Activated CD8-positive, alpha-beta T cell treated with anti-CD3 and anti-CD28 coated beads, Interleukin-2, amount 10 ng/mL, durations not matched to agents 7 days and 5 days (primary cell): ENCODE data around the gene STK10. TPM values are rescaled to one million over a fixed set of nuclear protein-coding genes. Genes with fewer than 3 reads are reported as not detected.
"Not testable (repeated sequence)": the region's sequence is repeated elsewhere in the genome, so short reads cannot be mapped to it uniquely, and the experiment has no call there.

Experiments used
- ATAC-seq: fragments of 150-1000 bp; cut with Tn5 transposase; one replicate; pipeline ENCODE4 v1.10.0; 2021; ENCODE audit warnings: moderate library complexity
- CTCF ChIA-PET: fragments of 350-600 bp; sonication (Branson Sonifier 250); formaldehyde crosslinking; loops from one replicate; lab custom pipeline; 2021; ENCODE audit warnings: antibody characterized with exemption; lab: Charles Lee
- POLR2A ChIA-PET: fragments of 350-600 bp; sonication (Branson Sonifier 250); formaldehyde crosslinking; loops from one replicate; lab custom pipeline; 2021; ENCODE audit warnings: antibody characterized with exemption; lab: Charles Lee
- DNase-seq: peaks from one replicate; pipeline ENCODE4 v3.0.0-alpha.2; 2020
- H3K27ac Mint-ChIP-seq: one replicate; pipeline ENCODE4 v1.8.0; 2021; ENCODE audit warnings: mild to moderate bottlenecking, mixed read lengths
- H3K27me3 Mint-ChIP-seq: one replicate; pipeline ENCODE4 v1.8.0; 2021; ENCODE audit warnings: low read depth, mixed read lengths
- H3K36me3 Mint-ChIP-seq: one replicate; pipeline ENCODE4 v1.8.0; 2021; ENCODE audit warnings: low read depth, mixed read lengths
- H3K4me1 Mint-ChIP-seq: one replicate; pipeline ENCODE4 v1.8.0; 2021; ENCODE audit warnings: low read depth, mixed read lengths
- H3K4me3 Mint-ChIP-seq: one replicate; pipeline ENCODE4 v1.8.0; 2021; ENCODE audit warnings: mild to moderate bottlenecking, mixed read lengths
- H3K9me3 Mint-ChIP-seq: one replicate; pipeline ENCODE4 v1.8.0; 2022; ENCODE audit warnings: mixed read lengths; ENCODE audit not compliant: insufficient read depth
- total RNA-seq, 2 experiments: library from RNA; stranded (reverse); gene quantifications; one replicate each; pipeline ENCODE4 v1.2.3, GENCODE V29; 2021

The STK10 gene
- total RNA-seq, 2 experiments from 2014 or later: 294 to 299 TPM

DNA sequence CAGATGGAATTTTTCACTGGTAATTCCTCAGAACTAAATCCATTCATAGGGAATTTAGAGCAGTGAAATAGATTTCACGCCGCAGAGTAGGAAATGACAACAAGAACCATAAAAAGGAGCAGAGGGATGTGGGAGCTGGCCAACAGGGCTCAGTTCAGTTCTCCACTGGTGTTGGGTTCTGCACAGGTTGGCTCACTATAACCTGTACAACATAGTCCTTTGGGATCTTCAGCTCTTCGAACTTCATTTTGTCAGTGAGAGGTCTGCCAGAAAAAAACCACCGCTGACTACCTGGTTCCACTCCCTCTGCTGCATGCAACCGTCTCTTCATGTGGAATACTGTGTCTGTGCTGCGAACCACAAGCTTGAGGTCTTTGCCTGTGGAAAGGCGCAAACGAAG, 23.7 kb upstream of the STK10 start:
- Mint-ChIP-seq H3K27me3 (no peaks in the 10 kb centered on the region), H3K36me3 (peaks cover 25% of the 10 kb centered on the region), H3K4me3 (no peak overlapping the region), H3K4me1 (peaks cover 14% of the 10 kb centered on the region), H3K9me3 (no peaks in the 10 kb centered on the region), H3K27ac (no peak overlapping the region)
- ATAC-seq: no peak
- no peak for DNase-seq
- CTCF ChIA-PET: interaction anchor here (1.1 to 1.4 kb wide), 2 partner anchors 23 kb away, joined by 3 read pairs; partner anchors contain the start of gene STK10
- POLR2A ChIA-PET: no interaction called here

DNA sequence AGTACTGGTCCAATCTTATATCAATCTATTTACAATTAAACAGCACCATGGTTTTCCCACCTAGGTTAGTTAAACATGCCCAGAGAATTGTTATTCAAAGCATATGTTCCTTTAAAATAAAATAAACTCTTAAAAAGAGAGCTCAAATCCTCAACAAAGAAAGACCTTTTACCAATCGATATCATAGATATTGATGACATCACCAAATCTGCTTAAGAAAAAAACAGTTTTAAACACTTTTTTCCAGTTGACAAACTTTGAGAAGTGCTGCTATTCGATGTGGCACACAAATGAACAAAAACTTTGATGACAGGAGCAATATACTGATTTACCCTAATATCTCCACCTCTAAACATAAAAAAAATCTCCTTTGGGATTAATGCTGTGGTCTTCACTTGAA, 21.7 kb upstream of the STK10 start:
- Mint-ChIP-seq H3K36me3 (peaks cover 20% of the 10 kb centered on the region), H3K9me3 (no peaks in the 10 kb centered on the region), H3K27me3 (no peaks in the 10 kb centered on the region), H3K4me3 (no peak overlapping the region), H3K4me1 (peaks cover 10% of the 10 kb centered on the region), H3K27ac (no peak overlapping the region)
- ChIA-PET CTCF (interaction anchor here (1.0 kb wide), 1 partner anchor 22 kb away, joined by 5 read pairs; the partner anchor contains the start of gene STK10), POLR2A (interaction anchor here (0.6 kb wide), 1 partner anchor 1829 kb away, joined by 3 read pairs; no protein-coding TSS in a partner anchor)
- ATAC-seq: no peak
- no peak for DNase-seq

DNA sequence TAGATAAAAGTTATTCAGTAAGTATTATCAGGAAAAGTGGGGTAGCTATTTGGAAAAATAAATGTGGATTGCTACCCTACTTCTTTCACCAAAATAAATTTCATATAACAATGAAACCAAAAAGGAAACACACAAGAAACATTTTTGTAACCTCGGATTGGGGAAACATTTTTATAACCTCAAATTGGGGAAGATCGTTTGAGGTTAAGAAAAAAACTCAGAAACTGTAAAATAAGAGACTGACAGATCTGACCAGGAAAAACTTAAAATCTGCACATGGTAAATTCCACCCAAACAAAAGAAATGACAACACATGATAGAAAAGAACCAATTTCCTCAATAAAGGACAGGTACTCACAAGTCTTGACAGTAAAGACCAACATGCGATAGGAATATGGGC, 19.5 kb upstream of the STK10 start:
- Mint-ChIP-seq H3K4me3 (no peak overlapping the region), H3K9me3 (no peaks in the 10 kb centered on the region), H3K4me1 (peaks cover 10% of the 10 kb centered on the region), H3K27me3 (no peaks in the 10 kb centered on the region), H3K36me3 (peaks cover 17% of the 10 kb centered on the region), H3K27ac (no peak overlapping the region)
- POLR2A ChIA-PET: no interaction called here
- DNase-seq (no peak), ATAC-seq (no peak)
- CTCF ChIA-PET: no interaction called here

DNA sequence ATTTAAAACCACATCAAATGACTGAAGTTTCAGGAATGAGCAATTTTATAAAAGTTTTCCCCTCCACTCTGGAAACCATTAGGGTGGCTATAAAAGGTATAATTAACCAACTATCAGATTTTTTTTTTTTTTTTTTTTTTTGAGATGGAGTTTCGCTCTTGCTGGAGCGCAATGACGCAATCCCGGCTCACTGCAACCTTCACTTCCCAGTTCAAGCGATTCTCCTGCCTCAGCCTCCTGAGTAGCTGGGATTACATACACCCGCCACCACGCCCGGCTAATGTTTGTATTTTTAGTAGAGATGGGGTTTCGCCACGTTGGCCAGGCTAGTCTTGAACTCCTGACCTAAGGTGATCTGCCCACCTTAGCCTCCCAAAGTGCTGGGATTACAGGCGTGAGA, 18.0 kb upstream of the STK10 start:
- ATAC-seq, DNase-seq, H3K27ac Mint-ChIP-seq, H3K27me3 Mint-ChIP-seq, H3K36me3 Mint-ChIP-seq, CTCF ChIA-PET, H3K9me3 Mint-ChIP-seq, H3K4me3 Mint-ChIP-seq, POLR2A ChIA-PET: not testable (repeated sequence)
- peaks cover 10% of the 10 kb centered on the region for H3K4me1 Mint-ChIP-seq

DNA sequence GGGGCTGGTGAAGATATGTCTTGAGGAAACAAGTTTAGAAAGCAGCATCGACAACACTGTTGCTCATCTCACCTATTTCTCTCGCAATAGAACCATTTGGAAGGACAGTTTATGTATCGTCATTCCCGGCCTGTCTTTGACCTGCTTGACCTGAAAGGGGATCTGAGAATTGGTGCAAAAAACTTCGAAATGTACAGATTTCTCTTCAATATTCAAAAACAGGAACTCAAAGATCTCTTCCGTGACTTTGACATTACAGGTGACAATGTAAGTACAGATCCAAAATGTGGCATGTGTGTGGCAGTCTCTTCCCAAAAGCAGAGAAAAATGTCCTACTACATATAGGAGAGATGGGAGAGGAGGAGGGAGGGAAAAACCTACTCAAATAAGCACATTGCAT, 12.5 kb upstream of the STK10 start:
- Mint-ChIP-seq H3K27me3 (peaks cover 12% of the 10 kb centered on the region), H3K9me3 (no peaks in the 10 kb centered on the region), H3K4me3 (no peak overlapping the region), H3K36me3 (no peaks in the 10 kb centered on the region), H3K27ac (no peak overlapping the region), H3K4me1 (peaks cover 5% of the 10 kb centered on the region)
- POLR2A ChIA-PET: no interaction called here
- ATAC-seq (no peak), DNase-seq (no peak)
- CTCF ChIA-PET: interaction anchor here (1.5 kb wide), 1 partner anchor 11 kb away, joined by 3 read pairs; no protein-coding TSS in a partner anchor

DNA sequence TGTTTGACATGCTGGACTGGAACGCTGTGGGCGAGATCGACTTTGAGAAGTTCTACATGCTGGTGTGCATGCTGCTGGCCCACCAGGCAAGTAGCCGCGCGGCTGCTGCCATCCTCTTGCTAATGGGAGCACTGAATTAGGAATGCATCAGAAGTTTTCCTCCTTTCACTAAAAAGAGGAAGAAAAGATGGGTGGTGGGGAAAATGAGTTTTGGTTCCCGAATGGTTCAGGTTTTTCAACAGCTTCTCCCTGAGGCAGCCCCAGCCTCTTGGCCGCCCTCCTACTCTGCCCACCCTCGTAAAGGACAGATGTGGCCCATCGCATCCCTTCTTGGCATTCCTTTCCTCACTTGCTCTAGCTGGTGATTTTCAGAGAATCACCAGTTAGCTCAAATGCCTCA, 11.4 kb upstream of the STK10 start:
- Mint-ChIP-seq H3K27ac (no peak overlapping the region), H3K36me3 (no peaks in the 10 kb centered on the region), H3K4me1 (peaks cover 5% of the 10 kb centered on the region), H3K4me3 (no peak overlapping the region), H3K9me3 (no peaks in the 10 kb centered on the region), H3K27me3 (peaks cover 13% of the 10 kb centered on the region)
- DNase-seq (no peak), ATAC-seq (no peak)
- ChIA-PET CTCF (interaction anchor here (1.4 kb wide), 1 partner anchor 25 kb away, joined by 4 read pairs; no protein-coding TSS in a partner anchor), POLR2A (no interaction called here)

DNA sequence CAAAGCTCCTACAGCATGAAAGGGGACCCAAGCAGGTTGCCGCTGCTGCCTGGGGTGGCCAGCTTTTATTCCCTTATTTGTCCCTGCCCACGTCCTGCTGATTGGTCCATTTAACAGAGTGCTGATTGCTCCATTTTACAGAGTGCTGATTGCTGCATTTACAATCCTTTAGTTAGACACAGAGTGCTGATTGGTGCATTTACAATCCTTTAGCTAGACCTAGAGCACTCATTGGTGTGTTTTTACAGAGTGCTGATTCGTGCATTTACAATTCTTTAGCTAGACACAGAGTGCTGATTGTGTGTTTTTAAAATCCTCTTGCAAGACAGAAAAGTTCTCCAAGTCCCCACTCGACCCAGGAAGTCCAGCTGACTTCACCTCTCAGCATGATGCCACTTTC, 9.8 kb upstream of the STK10 start:
- H3K9me3 Mint-ChIP-seq, H3K27ac Mint-ChIP-seq, ATAC-seq, H3K4me1 Mint-ChIP-seq, H3K36me3 Mint-ChIP-seq, POLR2A ChIA-PET, DNase-seq, H3K4me3 Mint-ChIP-seq: not testable (repeated sequence)
- peaks cover 13% of the 10 kb centered on the region for H3K27me3 Mint-ChIP-seq
- CTCF ChIA-PET: interaction anchor here (1.0 to 1.2 kb wide), 3 partner anchors 85 to 286 kb away, joined by 3 to 5 read pairs (median 3); partner anchors contain the start of gene UBTD2

DNA sequence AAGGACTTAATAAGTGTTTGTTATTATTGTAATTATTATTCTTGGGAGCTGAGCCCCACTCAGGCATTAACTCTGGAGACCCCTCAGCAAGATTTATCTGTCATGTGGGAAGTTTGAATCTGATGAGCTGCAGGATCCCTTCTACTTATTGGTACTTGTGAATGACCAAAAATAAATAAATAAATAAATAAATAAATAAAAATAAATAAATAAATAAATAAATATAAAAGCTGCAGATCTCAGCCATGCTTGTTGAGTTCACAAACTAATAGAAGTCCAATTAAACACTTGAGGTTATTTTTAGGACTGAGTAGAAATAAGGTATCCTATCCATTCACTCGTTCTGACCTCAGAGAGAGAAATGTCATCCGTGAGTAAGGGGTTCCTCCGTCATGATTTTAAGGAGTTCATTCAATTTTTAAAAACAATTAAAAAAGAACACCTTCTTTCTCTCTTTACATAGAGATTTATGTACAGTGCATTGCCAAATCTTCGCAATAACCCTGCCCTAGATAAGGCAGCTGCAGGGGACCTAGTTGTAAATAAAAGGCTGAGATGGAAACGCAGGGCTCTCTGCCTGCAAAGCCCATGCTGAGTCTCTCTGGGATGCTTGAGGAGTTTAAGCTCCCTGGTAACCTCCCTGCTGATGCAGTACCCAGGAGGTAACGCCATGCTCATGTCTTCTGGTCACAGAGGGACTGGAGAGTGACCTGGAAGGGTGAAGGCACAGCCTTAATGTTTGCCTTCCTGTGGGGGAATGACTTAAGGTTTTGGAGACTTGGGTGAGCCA, 7.2 kb upstream of the STK10 start:
- ChIA-PET CTCF (interaction anchor here (0.7 kb wide), 1 partner anchor 246 kb away, joined by 3 read pairs; no protein-coding TSS in a partner anchor), POLR2A (no interaction called here)
- H3K27ac Mint-ChIP-seq: no peak overlapping the region
- H3K27me3 Mint-ChIP-seq: peaks cover 11% of the 10 kb centered on the region
- H3K4me1 Mint-ChIP-seq: peaks cover 5% of the 10 kb centered on the region
- H3K9me3 Mint-ChIP-seq: no peaks in the 10 kb centered on the region
- no peak overlapping the region for H3K4me3 Mint-ChIP-seq
- no peak for DNase-seq
- H3K36me3 Mint-ChIP-seq: no peaks in the 10 kb centered on the region
- no peak for ATAC-seq

DNA sequence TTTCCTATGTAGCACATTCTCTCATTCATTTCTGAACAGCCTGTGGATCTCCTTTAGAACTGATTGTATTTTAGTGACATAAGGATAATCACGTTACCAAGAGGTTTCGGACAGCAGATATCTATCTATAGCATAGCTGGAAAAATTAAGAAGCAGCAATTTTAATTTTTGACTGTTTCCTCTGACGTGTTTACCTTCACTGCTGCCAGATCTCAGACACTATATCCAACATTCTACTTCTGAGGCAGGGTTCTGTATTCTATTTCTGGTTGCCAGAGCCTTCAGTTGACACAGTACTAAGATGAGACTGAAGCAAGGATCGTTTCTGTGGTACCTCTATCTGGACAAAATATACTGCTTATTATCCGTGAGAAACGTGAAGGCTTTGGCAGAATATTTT, 5.8 kb upstream of the STK10 start, which contains the start of gene EFCAB9:
Gene EFCAB9 (plus strand): TSS at position 301 of the 400 bp plus-strand sequence. CDS start 1 bp downstream, at position 302.
- H3K9me3 Mint-ChIP-seq: no peaks in the 10 kb centered on the region
- no peaks in the 10 kb centered on the region for H3K36me3 Mint-ChIP-seq
- ChIA-PET CTCF (no interaction called here), POLR2A (no interaction called here)
- peaks cover 12% of the 10 kb centered on the region for H3K4me1 Mint-ChIP-seq
- H3K27ac Mint-ChIP-seq: no peak within 1 kb of the TSS
- no peak for DNase-seq
- peaks cover 8% of the 10 kb centered on the region for H3K27me3 Mint-ChIP-seq
- ATAC-seq: no peak
- no peak within 1 kb of the TSS for H3K4me3 Mint-ChIP-seq

DNA sequence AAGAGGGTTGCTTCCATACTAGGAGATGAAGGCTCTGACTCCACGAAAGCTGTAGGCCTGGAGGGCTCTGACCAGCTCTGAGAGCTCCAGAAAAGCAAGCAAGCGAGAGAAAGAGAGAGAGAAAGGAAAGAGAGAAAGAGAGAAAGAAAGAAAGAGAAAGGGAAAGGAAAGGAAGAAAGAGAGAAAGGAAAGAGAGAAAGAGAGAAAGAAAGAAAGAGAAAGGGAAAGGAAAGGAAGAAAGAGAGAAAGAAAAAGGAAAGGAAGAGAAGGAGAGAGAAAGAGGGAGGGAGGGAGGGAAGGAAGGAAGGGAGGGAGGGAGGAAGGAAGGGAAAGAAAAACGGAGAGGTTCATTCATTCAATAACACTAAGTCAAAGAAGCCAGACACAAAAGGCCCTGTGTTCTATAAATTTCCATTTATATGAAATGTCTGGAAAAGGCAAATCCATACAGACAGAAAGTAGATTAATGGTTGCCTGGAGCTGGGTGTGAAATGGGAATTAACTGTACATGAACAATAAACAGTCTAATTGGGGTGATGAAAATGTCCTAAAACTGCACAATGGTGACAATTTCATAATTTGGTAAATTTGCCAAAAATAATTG, 1.8 kb upstream of the STK10 start:
- Mint-ChIP-seq H3K36me3 (peaks cover 27% of the 10 kb centered on the region), H3K27me3 (no peaks in the 10 kb centered on the region), H3K27ac (no peak overlapping the region), H3K4me1 (peaks cover 16% of the 10 kb centered on the region), H3K9me3 (no peaks in the 10 kb centered on the region), H3K4me3 (no peak overlapping the region)
- no peak for ATAC-seq
- DNase-seq: no peak
- ChIA-PET CTCF (interaction anchor here (1.0 to 7.6 kb wide), 20 partner anchors 11 to 278 kb away, joined by 3 to 182 read pairs (median 10); partner anchors contain the start of gene FBXW11), POLR2A (interaction anchor here (1.2 to 7.8 kb wide), 4 partner anchors 11 to 76 kb away, joined by 5 to 307 read pairs (median 69); no protein-coding TSS in a partner anchor)

DNA sequence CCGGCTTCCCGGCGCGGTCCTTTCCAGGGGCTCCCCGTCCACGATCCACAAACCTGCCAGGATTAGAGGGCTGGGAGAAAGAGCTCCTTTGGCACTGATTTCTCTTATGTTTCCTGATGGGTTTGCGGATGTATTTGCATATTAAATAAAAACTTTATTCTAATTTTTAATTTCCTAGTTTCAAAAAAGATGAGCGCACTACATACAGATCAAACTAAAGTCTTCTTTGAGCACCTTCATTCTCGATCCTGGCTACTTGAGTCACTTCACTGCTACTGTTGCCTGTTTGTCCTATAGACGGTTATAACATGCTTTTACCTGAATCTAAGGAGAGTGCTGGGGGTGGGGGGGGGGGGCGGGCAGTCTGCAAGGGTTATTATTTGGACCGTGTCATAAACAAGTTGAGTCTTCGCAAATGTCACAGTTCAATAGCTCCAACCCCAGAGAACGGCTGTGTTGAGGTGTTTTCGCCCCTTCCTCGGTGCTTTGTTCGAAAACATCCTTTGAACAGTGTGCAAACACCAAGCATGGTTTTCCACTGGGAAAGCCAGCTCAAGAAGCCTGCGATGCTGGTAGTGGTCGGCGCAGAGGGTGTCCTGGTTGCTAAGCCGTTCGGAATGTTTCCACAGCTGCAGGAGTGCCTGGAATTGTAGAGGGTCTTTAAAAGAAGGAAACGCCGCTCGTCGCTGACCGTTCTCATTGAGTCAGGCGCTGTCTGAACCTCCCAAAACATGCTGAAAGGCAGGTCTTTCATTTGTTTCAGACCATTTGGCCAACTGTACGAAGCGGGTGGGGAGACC, 1.1 kb upstream of the STK10 start:
- no peaks in the 10 kb centered on the region for H3K9me3 Mint-ChIP-seq
- no peaks in the 10 kb centered on the region for H3K27me3 Mint-ChIP-seq
- H3K4me3 Mint-ChIP-seq: peak overlapping the region; percentile 100
- peaks cover 34% of the 10 kb centered on the region for H3K36me3 Mint-ChIP-seq
- H3K4me1 Mint-ChIP-seq: peaks cover 22% of the 10 kb centered on the region
- POLR2A ChIA-PET: interaction anchor here (0.7 to 7.8 kb wide), 8 partner anchors 10 to 182 kb away, joined by 3 to 307 read pairs (median 8); partner anchors contain the start of genes FBXW11 and UBTD2
- CTCF ChIA-PET: interaction anchor here (0.6 to 7.6 kb wide), 37 partner anchors 10 to 277 kb away, joined by 3 to 182 read pairs (median 6); partner anchors contain the start of genes FBXW11 and UBTD2
- no peak for DNase-seq
- no peak overlapping the region for H3K27ac Mint-ChIP-seq
- no peak for ATAC-seq
